ENCODE data around the gene KMO. TPM values are rescaled to one million over a fixed set of nuclear protein-coding genes. Genes with fewer than 3 reads are reported as not detected.

KMO gene
- total RNA-seq, 1 donor from 2014 or later: 0.50 TPM

DNA sequence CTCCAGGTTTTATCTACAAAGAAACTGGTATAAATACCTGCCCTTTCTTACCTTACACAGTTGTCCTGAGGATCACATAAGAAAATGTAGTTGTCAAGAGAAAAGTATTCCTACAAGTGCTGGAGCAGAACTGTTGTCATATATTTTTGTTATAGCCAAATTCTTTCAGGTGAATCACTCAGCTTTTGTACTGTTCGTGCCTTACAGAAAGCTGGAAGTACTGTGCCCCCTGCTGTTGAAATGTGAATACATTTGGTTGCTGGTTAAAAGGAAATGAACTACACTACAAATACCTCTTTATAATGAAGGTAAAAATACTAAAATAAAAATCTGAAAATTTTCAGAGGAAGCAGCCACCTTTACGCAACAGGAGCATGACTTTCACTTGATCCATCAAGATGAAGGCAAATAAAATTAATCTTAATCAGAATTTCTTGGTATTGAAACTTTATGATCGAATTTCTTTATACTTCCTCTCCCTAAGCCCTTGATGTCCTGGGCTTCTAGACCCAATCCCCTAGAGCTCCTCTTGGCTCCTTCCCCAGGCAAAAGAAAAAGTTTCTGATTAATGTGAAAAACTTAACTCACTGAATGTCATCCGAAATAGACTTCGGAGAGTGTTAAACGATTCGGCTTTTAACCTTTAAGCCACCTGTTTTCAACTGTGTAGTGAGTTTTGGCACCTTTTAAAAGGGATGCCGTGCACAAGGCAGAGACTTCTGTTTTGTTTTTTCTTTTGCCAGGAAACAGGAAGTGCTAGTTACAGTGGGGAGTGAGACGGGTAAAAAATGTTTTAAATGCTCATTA is 95.5 kb downstream of the KMO start:
- H3K36me3 Mint-ChIP-seq (ENCODE audit: low read depth, unreplicated experiment): peaks cover 2% of the 10 kb centered on the region
- H3K4me2 ChIP-seq (ENCODE audit: low read length): no peak overlapping the region
- H3K9ac ChIP-seq (ENCODE audit: low read length): no peak overlapping the region
- no peaks in the 10 kb centered on the region for H3K9me3 Mint-ChIP-seq (ENCODE audit: unreplicated experiment)
- H3K4me3 Mint-ChIP-seq (ENCODE audit: unreplicated experiment): no peak overlapping the region
- no peaks in the 10 kb centered on the region for H3K4me1 ChIP-seq (ENCODE audit: insufficient read depth, low read length)
- H3K4me3 ChIP-seq (ENCODE audit: insufficient read depth, low read depth, low read length): no peak overlapping the region
- H2AFZ ChIP-seq (ENCODE audit: low read depth, low read length): no peak overlapping the region
- no peaks in the 10 kb centered on the region for H3K36me3 ChIP-seq (ENCODE audit: insufficient read depth, low read length)
- H3K9me3 ChIP-seq (ENCODE audit: insufficient read depth, low read depth, low read length): no peaks in the 10 kb centered on the region
- peak; percentile 49 for FAIRE-seq
- peak; percentile 79 for TF ChIP-seq CTCF (IDR thresholded peaks at IDR 0.05; ENCODE audit: insufficient read depth, low read depth, low read length)
- no peak for TF ChIP-seq EZH2 (IDR thresholded peaks at IDR 0.05; ENCODE audit: insufficient read depth, low read length)
- H3K4me1 Mint-ChIP-seq (ENCODE audit: low read depth, unreplicated experiment): peaks cover 5% of the 10 kb centered on the region
- H3K27ac Mint-ChIP-seq (ENCODE audit: unreplicated experiment): no peak overlapping the region
- no peaks in the 10 kb centered on the region for H3K79me2 ChIP-seq (ENCODE audit: insufficient read depth, low read length)
- H3K27me3 ChIP-seq (ENCODE audit: insufficient read depth, low read length): no peaks in the 10 kb centered on the region
- peaks cover 11% of the 10 kb centered on the region for H4K20me1 ChIP-seq (ENCODE audit: insufficient read depth, low read length)
- no peak overlapping the region for H3K27ac ChIP-seq (ENCODE audit: low read depth, low read length)
- DNase-seq (ENCODE audit: low read depth): peak; percentile 75
- no peaks in the 10 kb centered on the region for H3K27me3 Mint-ChIP-seq (ENCODE audit: low read depth, unreplicated experiment)

- Mint-ChIP-seq H3K27ac (ENCODE audit: unreplicated experiment) (no peak overlapping the region), H3K9me3 (ENCODE audit: unreplicated experiment) (no peaks in the 10 kb centered on the region), H3K4me3 (ENCODE audit: unreplicated experiment) (no peak overlapping the region), H3K36me3 (ENCODE audit: low read depth, unreplicated experiment) (peaks cover 2% of the 10 kb centered on the region), H3K4me1 (ENCODE audit: low read depth, unreplicated experiment) (peaks cover 5% of the 10 kb centered on the region), H3K27me3 (ENCODE audit: low read depth, unreplicated experiment) (no peaks in the 10 kb centered on the region)
- Histone ChIP-seq H3K27ac (ENCODE audit: low read depth, low read length) (no peak overlapping the region), H3K9ac (ENCODE audit: low read length) (no peak overlapping the region), H3K9me3 (ENCODE audit: insufficient read depth, low read depth, low read length) (no peaks in the 10 kb centered on the region), H3K4me2 (ENCODE audit: low read length) (no peak overlapping the region), H3K36me3 (ENCODE audit: insufficient read depth, low read length) (peaks cover 7% of the 10 kb centered on the region), H3K79me2 (ENCODE audit: insufficient read depth, low read length) (peaks cover 10% of the 10 kb centered on the region), H3K4me3 (ENCODE audit: insufficient read depth, low read depth, low read length) (no peak overlapping the region), H4K20me1 (ENCODE audit: insufficient read depth, low read length) (no peaks in the 10 kb centered on the region), H3K4me1 (ENCODE audit: insufficient read depth, low read length) (no peaks in the 10 kb centered on the region), H3K27me3 (ENCODE audit: insufficient read depth, low read length) (no peaks in the 10 kb centered on the region), H2AFZ (ENCODE audit: low read depth, low read length) (no peak overlapping the region)
- FAIRE-seq (no peak), DNase-seq (ENCODE audit: low read depth) (no peak)
- TF ChIP-seq EZH2 (IDR thresholded peaks at IDR 0.05; ENCODE audit: insufficient read depth, low read length) (no peak), CTCF (IDR thresholded peaks at IDR 0.05; ENCODE audit: insufficient read depth, low read depth, low read length) (no peak)
Observed at GRCh38 chr1:241630005-241630404, 97.8 kb downstream of the KMO start.

- Histone ChIP-seq H3K4me1 (ENCODE audit: insufficient read depth, low read length) (no peaks in the 10 kb centered on the region), H3K4me3 (ENCODE audit: insufficient read depth, low read depth, low read length) (no peak overlapping the region), H4K20me1 (ENCODE audit: insufficient read depth, low read length) (no peaks in the 10 kb centered on the region), H3K79me2 (ENCODE audit: insufficient read depth, low read length) (peaks cover 10% of the 10 kb centered on the region), H3K9me3 (ENCODE audit: insufficient read depth, low read depth, low read length) (no peaks in the 10 kb centered on the region), H3K36me3 (ENCODE audit: insufficient read depth, low read length) (peaks cover 12% of the 10 kb centered on the region), H3K9ac (ENCODE audit: low read length) (no peak overlapping the region), H2AFZ (ENCODE audit: low read depth, low read length) (no peak overlapping the region), H3K4me2 (ENCODE audit: low read length) (no peak overlapping the region), H3K27ac (ENCODE audit: low read depth, low read length) (no peak overlapping the region), H3K27me3 (ENCODE audit: insufficient read depth, low read length) (no peaks in the 10 kb centered on the region)
- H3K36me3 Mint-ChIP-seq (ENCODE audit: low read depth, unreplicated experiment): peaks cover 2% of the 10 kb centered on the region
- H3K27ac Mint-ChIP-seq (ENCODE audit: unreplicated experiment): no peak overlapping the region
- no peaks in the 10 kb centered on the region for H3K9me3 Mint-ChIP-seq (ENCODE audit: unreplicated experiment)
- FAIRE-seq: no peak
- no peak for DNase-seq (ENCODE audit: low read depth)
- peaks cover 5% of the 10 kb centered on the region for H3K4me1 Mint-ChIP-seq (ENCODE audit: low read depth, unreplicated experiment)
- no peaks in the 10 kb centered on the region for H3K27me3 Mint-ChIP-seq (ENCODE audit: low read depth, unreplicated experiment)
- no peak overlapping the region for H3K4me3 Mint-ChIP-seq (ENCODE audit: unreplicated experiment)
- TF ChIP-seq CTCF (IDR thresholded peaks at IDR 0.05; ENCODE audit: insufficient read depth, low read depth, low read length) (no peak), EZH2 (IDR thresholded peaks at IDR 0.05; ENCODE audit: insufficient read depth, low read length) (no peak)
Observed at GRCh38 chr1:241630476-241630875, 98.3 kb downstream of the KMO start.

All from astrocyte (in vitro differentiated cells and primary cell).